CD4-positive, alpha-beta T cell treated with Interleukin-6 for 4 hours (primary cell): ENCODE measurements around the gene RAI2.
A peak's percentile ranks its signal among the peaks of the same experiment; 100 is the strongest.

Experiments
- DNase-seq: peaks from one replicate; pipeline ENCODE4 v3.0.0-alpha.2; 2020; ENCODE audit warnings: mixed read lengths

The RAI2 gene

GRCh38 chrX:17778997-17779396, 82.1 kb downstream of the RAI2 start:
- no peak for DNase-seq

- no peak for DNase-seq
These were observed 87.0 kb downstream of the RAI2 start for GRCh38 chrX:17774053-17774452.

- DNase-seq, result no peak
These were observed 87.7 kb downstream of the RAI2 start for GRCh38 chrX:17773221-17773876.

- DNase-seq, result peak; percentile 28
These were observed 91.3 kb downstream of the RAI2 start for GRCh38 chrX:17769701-17770269.

GRCh38 chrX:17768997-17769396, 92.1 kb downstream of the RAI2 start:
- no peak for DNase-seq

- DNase-seq, result no peak
These were observed 93.4 kb downstream of the RAI2 start for GRCh38 chrX:17767734-17768133.

GRCh38 chrX:17759990-17760389, 101.1 kb downstream of the RAI2 start:
- DNase-seq, result no peak

- no peak for DNase-seq
These were observed 102.7 kb downstream of the RAI2 start for GRCh38 chrX:17758382-17758781.

- DNase-seq, result no peak
These were observed 110.7 kb downstream of the RAI2 start for GRCh38 chrX:17750436-17750835.
